Esophagus muscularis mucosa (tissue), 4 donors: Measurements from ENCODE around the gene PMF1. TPM values are rescaled to one million over a fixed set of nuclear protein-coding genes. Genes with fewer than 3 reads are reported as not detected.

ENCODE experiments used
- DNase-seq: peaks from one replicate; pipeline ENCODE4 v3.0.0-alpha.2; 2017; ENCODE audit errors: extremely low spot score
- H3K27ac ChIP-seq, 4 donors: fragments of 200-600 bp; sonication (generic); replicated peaks in 1 of 4; 1 replicate in 3 of 4; 2 replicates in 1 of 4; pipeline ENCODE4 v1.5.1; 2016 to 2019; ENCODE audit warnings: mild to moderate bottlenecking in 1 of 4
- H3K27me3 ChIP-seq, 4 donors: fragments of 200-600 bp; sonication (generic); one replicate each; pipeline versions ENCODE4 v1.5.1 to v1.6.0; 2016 to 2019
- H3K36me3 ChIP-seq, 4 donors: fragments of 200-600 bp; sonication (generic); one replicate each; pipeline ENCODE4 v1.5.1; 2016 to 2019
- H3K4me1 ChIP-seq, 4 donors: fragments of 200-600 bp; sonication (generic); one replicate each; pipeline ENCODE4 v1.5.1; 2016 to 2019
- H3K4me3 ChIP-seq, 4 donors: fragments of 200-600 bp; sonication (generic); 1 replicate in 2 of 4; 2 replicates in 2 of 4; pipeline ENCODE4 v1.5.1; 2016 to 2019; ENCODE audit warnings: mild to moderate bottlenecking in 4 of 4, moderate library complexity in 1 of 4
- H3K9me3 ChIP-seq, 4 donors: fragments of 200-600 bp; sonication (generic); 1 replicate in 3 of 4; 2 replicates in 1 of 4; pipeline ENCODE4 v1.5.1; 2016 to 2019
- EP300 ChIP-seq: sonication (generic); formaldehyde crosslinking; IDR thresholded peaks from one replicate; pipeline ENCODE4 v1.6.1; 2017; ENCODE audit warnings: antibody characterized with exemption
- POLR2A ChIP-seq: fragments of 450-650 bp; IDR thresholded peaks from one replicate; pipeline ENCODE4 v1.6.1; 2017; ENCODE audit warnings: antibody characterized with exemption, moderate library complexity, mild to moderate bottlenecking, low read depth
- POLR2AphosphoS5 ChIP-seq, 2 donors: sonication (generic); formaldehyde crosslinking; IDR thresholded peaks; one replicate each; pipeline ENCODE4 v1.6.1; 2017; ENCODE audit warnings: antibody characterized with exemption in 2 of 2
- WGBS: methylation state at CpG from one replicate; pipeline ENCODE4 v1.1.5; 2018; 5-methylcytosine and 5-hydroxymethylcytosine counted together
- intact Hi-C: fragments of 100-400 bp; cut with DNase I; formaldehyde crosslinking; loops from one replicate; pipeline ENCODE4 v1.15.1; 2023
- total RNA-seq, 4 donors: library from RNA; depleted of rRNA; stranded (reverse); fragments of >200 nt; gene quantifications; one replicate each; pipeline versions ENCODE4 v1.1.0 to v1.2.1, GENCODE V29; 2016
- TF ChIP-seq, protein P1 (sequence below), 3 experiments: fragments of 200-600 bp in 2 of 3; fragments of 450-650 bp in 1 of 3; sonication (generic) in 2 of 3; IDR thresholded peaks; one replicate each; pipeline ENCODE4 v1.5.1; 2017 to 2019; ENCODE audit warnings: antibody characterized with exemption in 3 of 3, mild to moderate bottlenecking in 2 of 3, moderate library complexity in 1 of 3

PMF1 gene
- total RNA-seq, 4 donors from 2014 or later, result 45.0 to 60.4 (median 50.2) TPM

DNA sequence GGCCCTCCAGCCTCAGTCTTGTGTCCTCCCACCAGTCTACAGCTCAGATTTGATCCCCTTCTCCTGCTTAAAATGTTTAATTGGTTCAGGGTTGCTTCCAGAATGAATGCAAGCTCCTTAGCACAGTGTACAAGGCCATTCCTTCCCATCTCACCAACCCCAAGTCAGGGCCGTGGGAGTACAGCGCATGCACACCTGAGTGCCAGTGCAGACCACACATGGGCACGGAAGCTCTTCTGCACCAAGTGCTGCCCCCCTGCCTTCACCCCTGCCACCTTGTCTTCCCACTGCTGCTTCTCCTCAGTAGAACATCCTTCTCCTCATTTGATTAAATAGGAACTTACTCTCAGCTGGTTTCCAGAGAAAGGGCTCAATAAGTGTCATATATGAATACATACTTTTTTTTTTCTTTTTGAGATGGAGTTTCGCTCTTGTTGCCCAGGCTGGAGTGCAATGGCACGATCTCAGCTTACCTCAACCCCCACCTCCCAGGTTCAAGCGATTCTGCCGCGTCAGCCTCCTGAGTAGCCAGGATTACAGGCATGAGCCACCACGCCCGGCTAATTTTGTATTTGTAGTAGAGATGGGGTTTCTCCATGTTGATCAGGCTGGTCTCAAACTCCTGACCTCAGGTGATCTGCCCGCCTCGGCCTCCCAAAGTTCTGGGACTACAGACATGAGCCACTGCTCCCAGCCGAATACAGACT, 9.3 kb downstream of the PMF1 start:
- intact Hi-C loops, result no loop called here
- Histone ChIP-seq H3K36me3 (peaks cover 9 to 71% (median 54%) of the 10 kb centered on the region in 4 donors), H3K9me3 (no peaks in the 10 kb centered on the region)

DNA sequence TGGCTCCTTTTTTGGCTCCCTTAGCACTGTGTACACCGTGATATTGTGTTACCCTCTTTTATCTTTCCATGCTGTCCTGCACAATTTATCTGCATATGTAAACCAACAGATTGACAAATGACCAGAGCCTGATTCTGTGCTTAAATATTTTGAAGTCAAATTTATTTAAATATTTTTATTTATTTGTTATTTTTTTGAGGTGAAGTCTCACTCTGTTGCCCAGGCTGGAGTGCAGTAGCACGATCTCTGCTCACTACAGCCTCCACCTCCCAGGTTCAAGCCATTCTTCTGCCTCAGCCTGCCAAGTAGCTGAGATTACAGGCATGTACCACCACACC, 12.8 kb downstream of the PMF1 start:
- Histone ChIP-seq H3K9me3 (no peaks in the 10 kb centered on the region), H3K36me3 (peaks cover 12 to 76% (median 56%) of the 10 kb centered on the region in 4 donors), H3K4me3 (no peak overlapping the region), H3K4me1 (peaks cover 7 to 27% (median 23%) of the 10 kb centered on the region in 4 donors), H3K27ac (no peak overlapping the region), H3K27me3 (no peaks in the 10 kb centered on the region)
- TF ChIP-seq POLR2A (no peak), EP300 (no peak), POLR2AphosphoS5 (IDR thresholded peaks at IDR 0.05) (no peak)
- TF ChIP-seq, protein P1, sequence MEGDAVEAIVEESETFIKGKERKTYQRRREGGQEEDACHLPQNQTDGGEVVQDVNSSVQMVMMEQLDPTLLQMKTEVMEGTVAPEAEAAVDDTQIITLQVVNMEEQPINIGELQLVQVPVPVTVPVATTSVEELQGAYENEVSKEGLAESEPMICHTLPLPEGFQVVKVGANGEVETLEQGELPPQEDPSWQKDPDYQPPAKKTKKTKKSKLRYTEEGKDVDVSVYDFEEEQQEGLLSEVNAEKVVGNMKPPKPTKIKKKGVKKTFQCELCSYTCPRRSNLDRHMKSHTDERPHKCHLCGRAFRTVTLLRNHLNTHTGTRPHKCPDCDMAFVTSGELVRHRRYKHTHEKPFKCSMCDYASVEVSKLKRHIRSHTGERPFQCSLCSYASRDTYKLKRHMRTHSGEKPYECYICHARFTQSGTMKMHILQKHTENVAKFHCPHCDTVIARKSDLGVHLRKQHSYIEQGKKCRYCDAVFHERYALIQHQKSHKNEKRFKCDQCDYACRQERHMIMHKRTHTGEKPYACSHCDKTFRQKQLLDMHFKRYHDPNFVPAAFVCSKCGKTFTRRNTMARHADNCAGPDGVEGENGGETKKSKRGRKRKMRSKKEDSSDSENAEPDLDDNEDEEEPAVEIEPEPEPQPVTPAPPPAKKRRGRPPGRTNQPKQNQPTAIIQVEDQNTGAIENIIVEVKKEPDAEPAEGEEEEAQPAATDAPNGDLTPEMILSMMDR (IDR thresholded peaks at IDR 0.05), result no peak
- no peak for DNase-seq
- intact Hi-C loops, result loop anchor here (1.0 to 2.0 kb wide), 2 partner anchors 79 to 135 kb away; no protein-coding TSS in a partner anchor
- WGBS, result 11% methylated on average over 2 of the region's 2 CpGs

More for the DNA sequence above, 9.3 kb downstream of the PMF1 start:
- Histone ChIP-seq H3K27me3 (no peaks in the 10 kb centered on the region), H3K27ac (no peak overlapping the region), H3K4me3 (no peak overlapping the region), H3K4me1 (peaks cover 12 to 25% (median 21%) of the 10 kb centered on the region in 4 donors)
- TF ChIP-seq POLR2A, result no peak
- no peak for TF ChIP-seq EP300
- TF ChIP-seq, protein P1 (IDR thresholded peaks at IDR 0.05), result no peak
- no peak for TF ChIP-seq POLR2AphosphoS5 (IDR thresholded peaks at IDR 0.05)
- DNase-seq, result no peak
- WGBS, result 91% methylated on average over 13 of the region's 13 CpGs

DNA sequence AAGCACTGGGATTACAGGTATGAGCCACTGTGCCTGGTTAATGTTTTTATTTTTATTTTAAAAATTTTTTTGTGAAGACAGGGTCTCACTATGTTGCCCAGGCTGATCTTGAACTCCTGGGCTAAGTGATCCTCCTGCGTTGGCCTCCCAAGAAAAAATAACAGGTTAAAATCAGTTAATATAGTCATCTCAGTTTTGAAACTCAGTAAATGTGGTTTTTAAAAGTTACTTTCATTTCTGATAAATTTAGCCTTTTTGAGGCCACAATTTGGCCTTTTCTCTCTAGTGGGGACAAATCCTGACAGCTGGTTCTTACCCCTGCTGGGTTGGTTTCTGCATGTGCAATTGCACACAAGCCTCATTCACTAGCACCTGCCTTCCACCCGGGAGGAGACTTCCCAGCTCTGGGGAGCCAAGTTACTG, 13.3 kb downstream of the PMF1 start:
- Histone ChIP-seq H3K4me1 (peaks cover 7 to 27% (median 23%) of the 10 kb centered on the region in 4 donors), H3K27me3 (no peaks in the 10 kb centered on the region), H3K27ac (no peak overlapping the region), H3K4me3 (no peak overlapping the region), H3K36me3 (peaks cover 12 to 71% (median 52%) of the 10 kb centered on the region in 4 donors), H3K9me3 (no peaks in the 10 kb centered on the region)
- no peak for DNase-seq
- 76% methylated on average over 2 of the region's 2 CpGs for WGBS
- intact Hi-C loops, result no loop called here
- TF ChIP-seq, protein P1 (IDR thresholded peaks at IDR 0.05), result no peak

DNA sequence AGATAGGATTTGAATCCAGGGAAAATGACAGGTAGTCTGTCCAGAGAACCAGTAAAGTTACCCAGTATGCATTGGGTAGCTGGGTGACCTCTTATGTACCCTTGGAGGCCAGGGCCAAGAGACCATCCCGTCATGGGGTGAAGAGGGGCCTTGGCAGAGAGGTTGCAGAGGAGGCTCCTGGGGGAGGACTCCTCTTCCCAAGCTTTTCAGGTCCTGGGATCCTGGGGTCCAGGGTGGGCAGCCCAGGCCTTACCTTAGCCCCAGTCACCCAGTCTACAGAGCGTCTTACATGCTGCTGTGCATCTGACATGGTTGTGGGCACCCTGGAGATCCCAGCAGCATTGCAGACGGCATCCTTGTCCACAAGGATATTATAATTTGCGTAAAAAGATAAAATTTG, 14.0 kb downstream of the PMF1 start:
- Histone ChIP-seq H3K4me1 (peaks cover 7 to 27% (median 23%) of the 10 kb centered on the region in 4 donors), H3K9me3 (no peaks in the 10 kb centered on the region), H3K4me3 (no peak overlapping the region), H3K27me3 (no peaks in the 10 kb centered on the region), H3K27ac (no peak overlapping the region), H3K36me3 (peaks cover 12 to 66% (median 45%) of the 10 kb centered on the region in 4 donors)
- TF ChIP-seq POLR2A (no peak), POLR2AphosphoS5 (IDR thresholded peaks at IDR 0.05) (no peak), EP300 (no peak)
- TF ChIP-seq, protein P1 (IDR thresholded peaks at IDR 0.05), result no peak
- DNase-seq, result no peak
- WGBS, result 91% methylated on average over 3 of the region's 4 CpGs
- intact Hi-C loops, result no loop called here
